Aorta (tissue), 5 donors: Measurements from ENCODE around the gene STK32B. TPM values are rescaled to one million over a fixed set of nuclear protein-coding genes. Genes with fewer than 3 reads are reported as not detected.

Experiments
- ATAC-seq: fragments of 200-7000 bp; cut with Tn5 transposase; one replicate; pipeline ENCODE4 v1.9.1; 2022; ENCODE audit warnings: moderate library complexity; ENCODE audit not compliant: low FRiP score
- DNase-seq, 2 donors: peaks; one replicate each; pipeline ENCODE4 v3.0.0-alpha.2; 2020
- H3K27ac ChIP-seq, 2 donors: one replicate each; pipeline ENCODE4 v1.5.1; 2013; ENCODE audit warnings: low read length in 2 of 2, mild to moderate bottlenecking in 2 of 2, moderate library complexity in 2 of 2, control low read depth in 1 of 2, inconsistent platforms in 1 of 2, low read depth in 1 of 2
- H3K27me3 ChIP-seq, 2 donors: one replicate each; pipeline ENCODE4 v1.6.1; 2013; ENCODE audit warnings: control low read depth in 1 of 2, low read length in 1 of 2, mild to moderate bottlenecking in 1 of 2, moderate library complexity in 1 of 2; ENCODE audit not compliant: insufficient read depth in 2 of 2, control insufficient read depth in 1 of 2
- H3K36me3 ChIP-seq, 2 donors: one replicate each; pipeline ENCODE4 v1.6.1; 2013; ENCODE audit warnings: control low read depth in 1 of 2, low read length in 1 of 2, mild to moderate bottlenecking in 1 of 2; ENCODE audit not compliant: insufficient read depth in 2 of 2, control insufficient read depth in 1 of 2
- H3K4me1 ChIP-seq, 2 donors: one replicate each; pipeline ENCODE4 v1.6.1; 2013; ENCODE audit warnings: low read length in 2 of 2, control low read depth in 1 of 2, mild to moderate bottlenecking in 1 of 2, moderate library complexity in 1 of 2; ENCODE audit not compliant: insufficient read depth in 2 of 2, control insufficient read depth in 1 of 2
- H3K4me3 ChIP-seq, 2 donors: one replicate each; pipeline ENCODE4 v1.5.1; 2013; ENCODE audit warnings: low read length in 2 of 2, control low read depth in 1 of 2, mild to moderate bottlenecking in 1 of 2
- H3K9me3 ChIP-seq: one replicate; pipeline ENCODE4 v1.6.1; 2013; ENCODE audit warnings: mild to moderate bottlenecking, low read length; ENCODE audit not compliant: control insufficient read depth
- WGBS, 2 donors: extraction: QIAGEN DNeasy Blood & Tissue Kit; methylation state at CpG; one replicate each; pipeline ENCODE4 v1.1.7; 2013; 5-methylcytosine and 5-hydroxymethylcytosine counted together
- intact Hi-C, 2 donors: fragments of 100-400 bp; cut with DNase I; formaldehyde crosslinking; loops; one replicate each; pipeline versions ENCODE4 v1.14.2 to v1.15.0; 2022
- polyA plus RNA-seq, 2 donors: library from polyadenylated mRNA; stranded (reverse); fragments of 200-250 nt; gene quantifications; one replicate each; pipeline ENCODE4 v1.2.3, GENCODE V29; 2013
- total RNA-seq, 2 donors: library from RNA; stranded (reverse); fragmentation: NEBNext Ultra II Directional; extraction: Animal tissue kit (Norgen Biotek cat#: 25700); gene quantifications; one replicate each; pipeline ENCODE4 v1.2.1, GENCODE V29; 2021
- donor health status: healthy with polysubstance abuse.
- donor health status: Bipolar disorder and iron deficiency.
- donor health status: DM: no; HTN: no; CAD: no.
- donor health status: DM: no; HTN: no; CAD: no.
- donor health status: DM: yes; HTN: yes; CAD: no.

The STK32B gene
- total and polyA plus RNA-seq, 4 donors, result 0.63 to 4.1 (median 1.9) TPM

GRCh38 chr4:5373327-5373726 lies 322.0 kb downstream of the STK32B start:
- H3K4me3 ChIP-seq, result no peak overlapping the region
- no peaks in the 10 kb centered on the region for H3K36me3 ChIP-seq
- H3K9me3 ChIP-seq, result peaks cover 1% of the 10 kb centered on the region
- no peak for ATAC-seq
- H3K27ac ChIP-seq, result no peak overlapping the region
- no peak for DNase-seq
- no peaks in the 10 kb centered on the region for H3K27me3 ChIP-seq
- H3K4me1 ChIP-seq, result no peaks in the 10 kb centered on the region
- intact Hi-C loops, result no loop called here
- 95 to 98% methylated on average over 4 of the region's 4 CpGs for WGBS, 2 donors

- H3K27ac ChIP-seq, result no peak overlapping the region
- 35 to 45% methylated on average over 7 of the region's 7 CpGs for WGBS, 2 donors
- H3K9me3 ChIP-seq, result peaks cover 1% of the 10 kb centered on the region
- intact Hi-C loops, result no loop called here
- H3K4me3 ChIP-seq, result no peak overlapping the region
- no peaks in the 10 kb centered on the region for H3K4me1 ChIP-seq
- H3K27me3 ChIP-seq, result no peaks in the 10 kb centered on the region
- DNase-seq (no peak), ATAC-seq (no peak)
- H3K36me3 ChIP-seq, result no peaks in the 10 kb centered on the region
Observed at GRCh38 chr4:5374592-5374991, 323.3 kb downstream of the STK32B start.

GRCh38 chr4:5374994-5375393 lies 323.7 kb downstream of the STK32B start:
- ATAC-seq (no peak), DNase-seq (no peak)
- no peak overlapping the region for H3K27ac ChIP-seq
- WGBS, 2 donors, result 55 to 63% methylated on average over 6 of the region's 6 CpGs
- H3K9me3 ChIP-seq, result peaks cover 1% of the 10 kb centered on the region
- H3K36me3 ChIP-seq, result no peaks in the 10 kb centered on the region
- H3K27me3 ChIP-seq, result no peaks in the 10 kb centered on the region
- H3K4me1 ChIP-seq, result no peaks in the 10 kb centered on the region
- H3K4me3 ChIP-seq, result no peak overlapping the region
- intact Hi-C loops, result no loop called here

DNA sequence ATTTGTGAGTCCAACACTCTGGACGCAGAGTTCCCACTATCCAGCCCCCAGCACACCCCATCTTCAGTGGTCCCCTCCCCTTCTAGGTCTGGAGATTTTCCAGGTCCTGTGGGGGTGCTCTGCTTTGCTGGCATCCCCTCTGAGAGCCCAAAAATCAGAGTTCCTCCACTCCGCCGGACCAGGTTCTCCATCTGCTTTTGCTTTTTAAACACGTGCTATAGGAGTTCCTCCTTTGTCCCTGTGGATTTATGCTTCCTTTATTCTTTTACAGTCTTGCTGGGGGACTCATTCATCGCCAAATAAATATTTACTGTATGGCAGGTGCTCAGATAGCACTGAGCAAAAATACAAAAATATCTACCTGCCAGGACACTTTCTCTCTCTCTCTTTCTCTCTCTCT lies 324.7 kb downstream of the STK32B start:
- Histone ChIP-seq H3K27me3 (no peaks in the 10 kb centered on the region), H3K9me3 (peaks cover 1% of the 10 kb centered on the region), H3K4me3 (no peak overlapping the region), H3K36me3 (no peaks in the 10 kb centered on the region), H3K4me1 (no peaks in the 10 kb centered on the region), H3K27ac (no peak overlapping the region)
- intact Hi-C loops, result no loop called here
- ATAC-seq, result no peak
- 89 to 91% methylated on average over 5 of the region's 5 CpGs for WGBS, 2 donors
- DNase-seq, result no peak

GRCh38 chr4:5378002-5378401 lies 326.7 kb downstream of the STK32B start:
- ATAC-seq (no peak), DNase-seq (no peak)
- WGBS, 2 donors, result 85 to 86% methylated on average over 8 of the region's 8 CpGs
- intact Hi-C loops, result no loop called here
- H3K9me3 ChIP-seq, result peaks cover 1% of the 10 kb centered on the region
- no peaks in the 10 kb centered on the region for H3K36me3 ChIP-seq
- H3K4me1 ChIP-seq, result no peaks in the 10 kb centered on the region
- H3K27ac ChIP-seq, result no peak overlapping the region
- no peak overlapping the region for H3K4me3 ChIP-seq
- H3K27me3 ChIP-seq, result no peaks in the 10 kb centered on the region

- Histone ChIP-seq H3K27me3 (no peaks in the 10 kb centered on the region), H3K4me1 (no peaks in the 10 kb centered on the region), H3K9me3 (no peaks in the 10 kb centered on the region), H3K4me3 (no peak overlapping the region), H3K27ac (no peak overlapping the region), H3K36me3 (no peaks in the 10 kb centered on the region)
- 80 to 92% methylated on average over 6 of the region's 6 CpGs for WGBS, 2 donors
- DNase-seq (no peak), ATAC-seq (no peak)
- intact Hi-C loops, result no loop called here
Observed at GRCh38 chr4:5379895-5380294, 328.6 kb downstream of the STK32B start.

DNA sequence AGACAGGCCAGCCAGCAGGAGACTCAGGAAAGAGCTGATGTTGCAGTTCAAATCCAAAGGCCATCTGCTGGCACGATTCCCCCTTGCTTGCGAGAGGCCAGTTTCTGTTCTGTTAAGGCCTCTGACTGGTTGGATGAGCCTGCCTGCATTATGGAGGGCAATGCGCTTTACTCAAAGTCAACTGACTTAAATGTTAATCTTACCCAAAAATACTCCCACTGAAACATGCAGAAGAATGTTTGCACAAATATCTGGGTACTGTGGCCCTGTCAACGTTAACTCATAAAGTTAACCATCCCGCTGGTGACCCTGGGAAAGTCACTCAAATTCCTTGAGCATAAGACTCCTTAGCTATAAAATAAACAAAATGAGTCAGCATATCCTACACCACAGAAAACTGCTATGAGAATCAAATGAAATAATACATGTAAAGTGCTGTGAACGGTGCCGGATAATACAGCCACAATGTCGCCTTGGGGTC lies 330.7 kb downstream of the STK32B start:
- ATAC-seq (no peak), DNase-seq (no peak)
- intact Hi-C loops, result no loop called here
- Histone ChIP-seq H3K4me1 (no peaks in the 10 kb centered on the region), H3K27me3 (no peaks in the 10 kb centered on the region), H3K9me3 (no peaks in the 10 kb centered on the region), H3K36me3 (no peaks in the 10 kb centered on the region), H3K27ac (no peak overlapping the region), H3K4me3 (no peak overlapping the region)
- 46 to 53% methylated on average over 8 of the region's 8 CpGs for WGBS, 2 donors

DNA sequence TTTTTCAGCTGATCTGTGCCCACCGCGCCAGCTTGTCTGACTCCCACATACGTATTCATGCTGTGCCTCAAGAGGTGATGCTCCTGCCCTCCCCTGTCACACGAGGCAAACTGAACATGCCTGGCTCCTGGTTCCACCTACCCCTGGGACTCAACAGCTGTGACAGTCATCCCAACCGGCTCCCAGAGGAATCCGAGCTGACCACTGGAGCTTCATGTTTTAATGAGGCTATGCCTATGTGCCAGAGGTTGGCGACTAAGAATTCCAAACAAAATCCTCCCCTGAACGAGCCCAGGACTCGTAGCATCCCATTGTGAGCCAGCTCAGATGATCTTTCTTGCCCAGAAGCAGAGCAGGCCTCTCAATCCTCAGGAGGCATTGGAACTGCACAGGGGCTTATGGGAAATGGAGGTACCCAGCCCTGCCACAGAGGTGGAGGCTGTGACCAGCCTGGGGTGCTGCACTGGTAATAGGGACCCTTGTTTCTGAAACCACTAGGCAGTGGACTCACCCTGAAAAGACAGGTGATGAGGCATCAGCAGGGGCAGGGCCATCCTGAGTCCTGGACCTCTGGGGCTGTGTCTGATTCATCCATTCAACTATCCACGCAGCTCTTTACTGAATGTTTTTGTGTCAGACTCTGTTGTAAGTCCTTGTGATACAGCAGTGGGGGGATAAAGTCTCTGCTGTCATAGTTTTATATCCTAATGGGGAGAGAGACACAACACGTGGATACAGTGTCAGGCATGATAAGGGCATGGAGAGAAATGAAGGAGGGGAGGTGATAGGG lies 332.1 kb downstream of the STK32B start:
- Histone ChIP-seq H3K36me3 (no peaks in the 10 kb centered on the region), H3K9me3 (no peaks in the 10 kb centered on the region), H3K4me1 (no peaks in the 10 kb centered on the region), H3K27ac (no peak overlapping the region), H3K27me3 (no peaks in the 10 kb centered on the region), H3K4me3 (no peak overlapping the region)
- DNase-seq (no peak), ATAC-seq (no peak)
- WGBS, 2 donors, result 75 to 81% methylated on average over 11 of the region's 11 CpGs
- intact Hi-C loops, result no loop called here

GRCh38 chr4:5385741-5386311 lies 334.5 kb downstream of the STK32B start:
- 38 to 54% methylated on average over 3 to 4 of the region's 4 CpGs for WGBS, 2 donors
- H3K36me3 ChIP-seq, result no peaks in the 10 kb centered on the region
- no peak overlapping the region for H3K27ac ChIP-seq
- no peaks in the 10 kb centered on the region for H3K9me3 ChIP-seq
- no peaks in the 10 kb centered on the region for H3K27me3 ChIP-seq
- DNase-seq (no peak), ATAC-seq (no peak)
- no peaks in the 10 kb centered on the region for H3K4me1 ChIP-seq
- intact Hi-C loops, result no loop called here
- H3K4me3 ChIP-seq, result no peak overlapping the region
